ENCODE data around the gene SHANK3.

DNA sequence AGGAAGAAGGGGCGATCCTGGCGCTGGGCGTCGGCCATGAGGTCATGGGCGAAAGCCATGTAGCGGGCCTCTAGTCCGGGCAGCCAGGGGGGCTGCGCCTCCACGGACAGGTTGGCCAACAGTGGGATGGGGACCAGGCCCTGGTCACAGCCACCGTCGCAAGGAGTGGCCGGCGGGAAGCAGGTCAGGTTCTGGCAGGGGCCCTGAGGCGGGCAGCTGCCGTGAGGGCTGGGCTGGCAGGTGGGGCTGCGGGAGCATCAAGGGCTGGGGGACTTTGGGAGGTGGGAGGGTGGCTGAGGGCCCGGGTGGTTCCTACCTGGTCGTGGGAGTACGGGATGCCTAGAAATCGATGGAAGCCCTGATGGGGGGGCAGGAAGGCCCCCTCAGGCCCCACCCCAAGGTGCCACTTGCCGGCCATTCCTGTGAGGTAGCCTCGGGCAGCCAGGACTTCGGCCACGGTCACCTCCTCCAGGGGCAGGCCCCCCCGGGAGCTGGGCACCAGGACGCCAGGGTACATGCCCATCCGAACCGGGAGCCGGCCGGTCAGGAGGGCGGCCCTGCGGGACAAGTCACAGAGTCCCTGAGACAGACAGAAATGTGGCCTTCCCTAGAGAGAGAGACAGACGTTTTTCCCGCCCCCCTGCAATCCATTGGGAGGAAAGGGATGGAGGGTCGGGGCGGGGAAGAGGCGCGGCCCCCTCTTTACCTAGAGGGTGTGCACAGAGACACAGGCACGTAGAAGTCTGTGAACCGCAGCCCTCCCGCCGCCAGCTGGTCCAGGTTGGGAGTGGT, 45.6 kb upstream of the SHANK3 start:
- TF ChIP-seq YY1 (IDR thresholded peaks at IDR 0.05; ENCODE audit: low read depth) (no peak), SMC3 (IDR thresholded peaks at IDR 0.05; ENCODE audit: low read depth, low read length) (no peak), RFX5 (IDR thresholded peaks at IDR 0.05; ENCODE audit: low read length) (no peak), POLR2AphosphoS5 (IDR thresholded peaks at IDR 0.05; ENCODE audit: low read depth, low read length) (no peak), SIN3A (IDR thresholded peaks at IDR 0.05; ENCODE audit: borderline replicate concordance, low read depth, low read length) (no peak)
- TF ChIP-seq, protein P1, sequence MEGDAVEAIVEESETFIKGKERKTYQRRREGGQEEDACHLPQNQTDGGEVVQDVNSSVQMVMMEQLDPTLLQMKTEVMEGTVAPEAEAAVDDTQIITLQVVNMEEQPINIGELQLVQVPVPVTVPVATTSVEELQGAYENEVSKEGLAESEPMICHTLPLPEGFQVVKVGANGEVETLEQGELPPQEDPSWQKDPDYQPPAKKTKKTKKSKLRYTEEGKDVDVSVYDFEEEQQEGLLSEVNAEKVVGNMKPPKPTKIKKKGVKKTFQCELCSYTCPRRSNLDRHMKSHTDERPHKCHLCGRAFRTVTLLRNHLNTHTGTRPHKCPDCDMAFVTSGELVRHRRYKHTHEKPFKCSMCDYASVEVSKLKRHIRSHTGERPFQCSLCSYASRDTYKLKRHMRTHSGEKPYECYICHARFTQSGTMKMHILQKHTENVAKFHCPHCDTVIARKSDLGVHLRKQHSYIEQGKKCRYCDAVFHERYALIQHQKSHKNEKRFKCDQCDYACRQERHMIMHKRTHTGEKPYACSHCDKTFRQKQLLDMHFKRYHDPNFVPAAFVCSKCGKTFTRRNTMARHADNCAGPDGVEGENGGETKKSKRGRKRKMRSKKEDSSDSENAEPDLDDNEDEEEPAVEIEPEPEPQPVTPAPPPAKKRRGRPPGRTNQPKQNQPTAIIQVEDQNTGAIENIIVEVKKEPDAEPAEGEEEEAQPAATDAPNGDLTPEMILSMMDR (IDR thresholded peaks at IDR 0.05), result no peak
